ENCODE data around the gene PCDHGA10. TPM values are rescaled to one million over a fixed set of nuclear protein-coding genes. Genes with fewer than 3 reads are reported as not detected.
A peak's percentile ranks its signal among the peaks of the same experiment; 100 is the strongest.

PCDHGA10 gene
- total RNA-seq (1 to 10 TPM; 3.9 to 5.2 TPM), polyA plus RNA-seq (ENCODE audit: insufficient read length in 6 of 6) (1 to 10 TPM; 3.9 to 5.5 (median 4.7) TPM)
- long read RNA-seq, donor 1, full-length matches to known transcripts = 5 of 5 reads
- long read RNA-seq, donor 1, partial matches to known transcripts = 0 of 5 reads
- long read RNA-seq, donor 1, other reads (novel, unspliced or antisense) = 0 of 5 reads
- long read RNA-seq, donor 2, full-length matches to known transcripts = 7 of 7 reads
- long read RNA-seq, donor 2, partial matches to known transcripts = 0 of 7 reads
- long read RNA-seq, donor 2, other reads (novel, unspliced or antisense) = 0 of 7 reads
- long read RNA-seq, donor 3, full-length matches to known transcripts = 3 of 3 reads
- long read RNA-seq, donor 3, partial matches to known transcripts = 0 of 3 reads
- long read RNA-seq, donor 3, other reads (novel, unspliced or antisense) = 0 of 3 reads
- long read RNA-seq, donor 4, full-length matches to known transcripts = 1 of 1 reads
- long read RNA-seq, donor 4, partial matches to known transcripts = 0 of 1 reads
- long read RNA-seq, donor 4, other reads (novel, unspliced or antisense) = 0 of 1 reads
- long read RNA-seq, donor 5, full-length matches to known transcripts = 3 of 3 reads
- long read RNA-seq, donor 5, partial matches to known transcripts = 0 of 3 reads
- long read RNA-seq, donor 5, other reads (novel, unspliced or antisense) = 0 of 3 reads
- long read RNA-seq, donor 6, full-length matches to known transcripts = 6 of 6 reads
- long read RNA-seq, donor 6, partial matches to known transcripts = 0 of 6 reads
- long read RNA-seq, donor 6, other reads (novel, unspliced or antisense) = 0 of 6 reads
- long read RNA-seq, donor 7, full-length matches to known transcripts = 2 of 2 reads
- long read RNA-seq, donor 7, partial matches to known transcripts = 0 of 2 reads
- long read RNA-seq, donor 7, other reads (novel, unspliced or antisense) = 0 of 2 reads
- long read RNA-seq, donor 8, full-length matches to known transcripts = 9 of 9 reads
- long read RNA-seq, donor 8, partial matches to known transcripts = 0 of 9 reads
- long read RNA-seq, donor 8, other reads (novel, unspliced or antisense) = 0 of 9 reads
- long read RNA-seq, donor 9 = 0 reads
- long read RNA-seq, donor 10 = 0 reads
- long read RNA-seq, donor 11, full-length matches to known transcripts = 21 of 21 reads
- long read RNA-seq, donor 11, partial matches to known transcripts = 0 of 21 reads
- long read RNA-seq, donor 11, other reads (novel, unspliced or antisense) = 0 of 21 reads
- long read RNA-seq, donor 12, full-length matches to known transcripts = 4 of 4 reads
- long read RNA-seq, donor 12, partial matches to known transcripts = 0 of 4 reads
- long read RNA-seq, donor 12, other reads (novel, unspliced or antisense) = 0 of 4 reads

DNA sequence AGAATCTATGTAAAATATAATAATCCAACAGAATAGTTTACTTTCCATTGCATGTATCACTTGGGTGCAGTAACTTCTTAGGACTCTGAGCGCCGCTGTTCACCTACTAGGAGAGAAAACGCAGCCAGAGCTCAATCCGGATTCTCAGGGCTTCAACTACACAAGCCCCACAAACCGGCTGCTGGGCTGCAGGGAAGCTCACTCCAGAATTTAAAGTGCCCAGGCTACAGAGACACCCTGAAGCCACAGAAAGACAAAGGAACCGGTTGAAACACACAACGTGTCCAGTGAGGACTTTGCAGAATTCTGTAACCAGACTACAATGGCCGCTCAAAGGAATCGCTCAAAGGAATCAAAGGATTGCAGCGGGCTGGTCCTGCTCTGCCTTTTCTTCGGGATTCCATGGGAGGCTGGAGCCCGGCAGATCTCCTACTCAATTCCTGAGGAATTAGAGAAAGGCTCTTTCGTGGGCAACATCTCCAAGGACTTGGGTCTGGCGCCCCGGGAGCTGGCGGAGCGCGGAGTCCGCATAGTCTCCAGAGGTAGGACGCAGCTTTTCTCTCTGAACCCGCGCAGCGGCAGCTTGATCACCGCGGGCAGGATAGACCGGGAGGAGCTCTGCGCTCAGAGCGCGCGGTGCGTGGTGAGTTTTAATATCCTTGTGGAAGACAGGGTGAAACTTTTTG is at the start of gene PCDHGA10:
Gene PCDHGA10, plus strand, starts transcription at position 134 of the 686 bp plus-strand sequence. Its CDS starts 189 bp downstream, at position 323.
- H3K36me3 ChIP-seq = no peaks in the 10 kb centered on the region
- H3K4me3 ChIP-seq = peak within 1 kb of the TSS in 1 of 2 donors; percentile 33
- peaks cover 0 to 63% of the 10 kb centered on the region in 2 donors for H3K9me3 ChIP-seq
- ATAC-seq (peak; percentile 71), DNase-seq (peak in 2 of 4 donors; percentile 24 to 80)
- no peak within 1 kb of the TSS for H3K27ac ChIP-seq
- intact Hi-C loops (cut with DNase I) = loop anchor here in 1 of 2 donors (10.0 kb wide), 2 partner anchors 112 to 152 kb away; no protein-coding TSS in a partner anchor
- H3K27me3 ChIP-seq = peaks cover 25 to 94% of the 10 kb centered on the region in 2 donors
- H3K4me1 ChIP-seq = peaks cover 0 to 5% of the 10 kb centered on the region in 2 donors
- TF ChIP-seq CTCF (IDR thresholded peaks at IDR 0.05) = peak; percentile 29 to 49

DNA sequence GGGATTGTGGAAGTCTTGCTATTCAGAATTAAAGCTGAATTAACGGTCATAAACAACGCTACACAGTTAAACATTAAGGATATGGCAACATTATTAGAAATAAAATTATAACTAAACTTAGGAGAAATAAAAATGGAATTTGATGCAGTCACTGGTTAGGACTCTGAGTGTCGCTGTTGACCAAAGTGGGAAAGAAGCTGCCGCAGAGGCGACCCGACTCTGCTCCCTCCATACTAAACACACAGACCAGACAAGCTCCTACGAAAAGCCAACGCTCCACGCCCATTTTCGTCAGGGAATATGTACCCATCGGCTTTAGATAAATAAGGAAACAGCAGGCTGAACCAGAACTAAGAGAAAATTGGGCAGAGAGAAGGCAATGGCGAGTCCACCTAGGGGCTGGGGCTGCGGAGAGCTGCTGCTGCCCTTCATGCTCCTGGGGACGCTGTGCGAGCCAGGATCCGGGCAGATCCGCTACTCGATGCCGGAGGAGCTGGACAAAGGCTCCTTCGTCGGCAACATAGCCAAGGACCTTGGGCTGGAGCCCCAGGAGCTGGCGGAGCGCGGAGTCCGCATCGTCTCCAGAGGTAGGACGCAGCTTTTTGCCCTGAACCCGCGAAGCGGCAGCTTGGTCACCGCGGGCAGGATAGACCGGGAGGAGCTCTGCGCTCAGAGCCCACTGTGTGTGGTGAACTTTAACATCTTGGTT is 48.7 kb upstream of the PCDHGA10 start, which contains the start of gene PCDHGA5:
Gene PCDHGA5, plus strand, starts transcription at position 211 of the 709 bp plus-strand sequence. Its CDS starts 169 bp downstream, at position 380.
- H3K27ac ChIP-seq = no peak within 1 kb of the TSS
- H3K4me1 ChIP-seq = no peaks in the 10 kb centered on the region
- no peak for TF ChIP-seq CTCF (IDR thresholded peaks at IDR 0.05)
- peaks cover 4 to 89% of the 10 kb centered on the region in 2 donors for H3K9me3 ChIP-seq
- H3K27me3 ChIP-seq = peaks cover 47 to 99% of the 10 kb centered on the region in 2 donors
- DNase-seq (no peak), ATAC-seq (no peak)
- H3K4me3 ChIP-seq = no peak within 1 kb of the TSS
- H3K36me3 ChIP-seq = no peaks in the 10 kb centered on the region
- intact Hi-C loops (cut with DNase I) = no loop called here

- H3K36me3 ChIP-seq = no peaks in the 10 kb centered on the region
- peaks cover 51 to 99% of the 10 kb centered on the region in 2 donors for H3K27me3 ChIP-seq
- H3K9me3 ChIP-seq = peaks cover under 1 to 88% of the 10 kb centered on the region in 2 donors
- no peak for ATAC-seq
- TF ChIP-seq CTCF (IDR thresholded peaks at IDR 0.05) = no peak
- H3K4me3 ChIP-seq = no peak overlapping the region
- H3K27ac ChIP-seq = no peak overlapping the region
- intact Hi-C loops (cut with DNase I) = no loop called here
- no peak for DNase-seq
- H3K4me1 ChIP-seq = no peaks in the 10 kb centered on the region
Measured at GRCh38 chr5:141366016-141366896, 46.5 kb upstream of the PCDHGA10 start.
